Glomerular endothelial cell (primary cell): ENCODE results near the gene RGS3. TPM values are rescaled to one million over a fixed set of nuclear protein-coding genes. Genes with fewer than 3 reads are reported as not detected.

Source experiments
- total RNA-seq: library from RNA; depleted of rRNA; stranded (reverse); fragments of >200 nt; gene quantifications from 2 replicates; pipeline ENCODE4 v1.2.3, GENCODE V29; 2015

The RGS3 gene
- total RNA-seq, 1 donor from 2014 or later = 602 TPM

Other genes starting within 250 kb of the RGS3 start
- 19.5 and 25.1 TPM in 2 replicates for gene FKBP15, start 242.4 kb upstream of the RGS3 start, total RNA-seq
- 14.8 and 15.7 TPM in 2 replicates for gene SLC31A1, start 242.2 kb upstream of the RGS3 start, total RNA-seq
- 20.9 and 24.3 TPM in 2 replicates for gene CDC26, start 188.2 kb upstream of the RGS3 start, total RNA-seq
- 23.1 and 23.7 TPM in 2 replicates for gene PRPF4, start 188.1 kb upstream of the RGS3 start, total RNA-seq
- gene RNF183, start 160.4 kb upstream of the RGS3 start, total RNA-seq = not detected in 2 replicates
- gene WDR31, start 123.5 kb upstream of the RGS3 start, total RNA-seq = 0.68 and 0.99 TPM in 2 replicates
- not detected in 2 replicates for gene BSPRY, start 114.2 kb upstream of the RGS3 start, total RNA-seq
- 8.5 and 17.4 TPM in 2 replicates for gene HDHD3, start 86.7 kb upstream of the RGS3 start, total RNA-seq
- gene ALAD, start 62.4 kb upstream of the RGS3 start, total RNA-seq = 18.9 and 19.6 TPM in 2 replicates
- 36.9 and 40.0 TPM in 2 replicates for gene POLE3, start 53.1 kb upstream of the RGS3 start, total RNA-seq
- 0.48 and 0.53 TPM in 2 replicates for gene C9orf43, start 53.0 kb upstream of the RGS3 start, total RNA-seq